GM13976 (cell line): ENCODE measurements around the gene SSX2IP.

Experiments used
- DNase-seq: peaks from one replicate; pipeline ENCODE4 v3.0.0; 2012; ENCODE audit warnings: low spot score
- CTCF ChIP-seq: IDR thresholded peaks from 2 replicates; pipeline ENCODE4 v1.5.1; 2012; ENCODE audit warnings: borderline replicate concordance, mild to moderate bottlenecking; ENCODE audit not compliant: insufficient read depth; ENCODE audit errors: extremely low read depth, missing control alignments, control extremely low read depth
- in situ Hi-C: fragments of 300-500 bp; cut with MboI; formaldehyde crosslinking; loops from one replicate; pipeline ENCODE4 v1.12.0; 2022; ENCODE audit warnings: low sequenced_read_pairs, mixed read lengths, inconsistent platforms; ENCODE audit not compliant: unreplicated experiment

Gene SSX2IP

DNA sequence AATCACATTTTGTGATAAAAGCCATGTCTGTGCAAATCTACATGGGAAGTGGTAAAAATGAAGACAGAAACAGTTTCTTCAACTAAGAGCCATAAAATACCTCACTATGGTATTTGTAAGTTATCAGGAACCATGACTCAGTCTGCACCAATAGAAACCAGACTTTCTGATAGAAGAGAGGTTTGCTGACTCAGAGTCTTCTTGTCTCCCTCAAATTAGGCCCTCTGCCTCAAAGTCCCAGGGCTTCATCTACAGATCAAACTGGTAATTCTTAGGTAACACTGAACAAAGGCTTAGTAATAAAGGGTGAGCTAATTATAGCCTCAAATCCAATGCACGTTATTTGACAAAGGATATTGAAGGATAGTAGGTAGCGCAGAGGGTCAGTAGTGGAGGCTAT lies 30.9 kb upstream of the SSX2IP start:
- no peak for DNase-seq
- in situ Hi-C loops = no loop called here
- TF ChIP-seq CTCF = no peak

GRCh38 chr1:84720221-84720780 lies 30.0 kb upstream of the SSX2IP start:
- TF ChIP-seq CTCF = no peak
- DNase-seq = no peak
- in situ Hi-C loops = no loop called here

GRCh38 chr1:84719543-84720217 lies 29.4 kb upstream of the SSX2IP start:
- DNase-seq = no peak
- in situ Hi-C loops = no loop called here
- TF ChIP-seq CTCF = no peak

GRCh38 chr1:84715342-84716019 lies 25.2 kb upstream of the SSX2IP start:
- no peak for TF ChIP-seq CTCF
- no peak for DNase-seq
- in situ Hi-C loops = no loop called here

DNA sequence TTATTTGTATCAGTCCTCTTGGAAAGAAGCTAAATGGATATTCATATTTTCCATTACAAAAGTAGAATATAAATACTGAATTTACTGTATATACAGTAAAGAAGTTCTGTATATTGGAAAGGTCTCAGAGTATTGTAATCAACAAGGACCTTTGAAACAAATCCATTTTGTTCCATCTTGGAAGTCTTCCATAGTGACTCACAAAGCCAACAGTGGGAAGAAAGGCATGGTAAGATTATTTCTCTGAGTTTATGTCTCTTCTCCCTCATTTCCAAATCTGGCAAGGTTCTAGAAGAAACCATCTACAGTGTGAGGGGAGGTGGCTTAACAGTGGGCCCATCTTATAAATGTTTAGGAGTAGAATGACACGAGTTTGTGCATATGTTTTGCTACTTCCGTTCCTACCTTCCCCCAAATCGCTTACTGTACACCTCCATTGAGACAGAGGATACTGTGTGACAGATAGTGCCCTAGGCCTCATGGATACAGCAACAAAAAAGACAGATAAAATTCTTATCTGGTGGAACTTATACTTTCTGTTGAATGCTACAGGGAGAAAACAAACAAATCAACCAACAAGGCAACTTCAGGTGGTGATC lies 22.1 kb upstream of the SSX2IP start:
- in situ Hi-C loops = no loop called here
- no peak for DNase-seq
- TF ChIP-seq CTCF = no peak

- no peak for DNase-seq
- no peak for TF ChIP-seq CTCF
- in situ Hi-C loops = no loop called here
Measured at GRCh38 chr1:84711869-84712268, 21.6 kb upstream of the SSX2IP start.
